Measurements from ENCODE around the gene FOXP2. TPM values are rescaled to one million over a fixed set of nuclear protein-coding genes. Genes with fewer than 3 reads are reported as not detected.

FOXP2 gene
- total and polyA plus RNA-seq, 9 of the 15 experiments (the other 6 are each of a cell fraction or from before 2014, with no cell fraction given) = not detected

- FAIRE-seq (no peak), DNase-seq (ENCODE audit: extremely low read depth in 1 of 4, low spot score in 3 of 4) (no peak), ATAC-seq (no peak)
- no peaks in the 10 kb centered on the region for H3K27me3 ChIP-seq (ENCODE audit: control insufficient read depth in 2 of 2, insufficient read depth in 2 of 2, low read length in 2 of 2)
- H3K36me3 ChIP-seq (ENCODE audit: control insufficient read depth, insufficient read depth, low read length) = no peaks in the 10 kb centered on the region
- H4K20me1 ChIP-seq (replicated peaks; ENCODE audit: control insufficient read depth, insufficient read depth, low read length) = no peaks in the 10 kb centered on the region
- no peaks in the 10 kb centered on the region; the same call in 1 of the 2 replicates for H3K9me3 ChIP-seq (replicated peaks; ENCODE audit: control insufficient read depth, insufficient read depth, low read depth, low read length)
- no peaks in the 10 kb centered on the region for H3K9me1 ChIP-seq (ENCODE audit: control insufficient read depth, insufficient read depth, low read length)
- TF ChIP-seq ILF3 (IDR thresholded peaks at IDR 0.05; ENCODE audit: borderline replicate concordance) (no peak), FOS (IDR thresholded peaks at IDR 0.05; ENCODE audit: extremely low read depth, insufficient read length) (no peak), RBM17 (IDR thresholded peaks at IDR 0.05; ENCODE audit: borderline replicate concordance, low read depth, low read length) (no peak), TBL1XR1 (IDR thresholded peaks at IDR 0.05; ENCODE audit: low read length in 2 of 2) (no peak), GABPB2 (CRISPR knock-in tag; conservative IDR thresholded peaks at IDR 0.05) (no peak), LCOR (CRISPR knock-in tag; IDR thresholded peaks at IDR 0.05) (no peak), PML (IDR thresholded peaks at IDR 0.05; ENCODE audit: low read length) (no peak), CCAR2 (IDR thresholded peaks at IDR 0.05; ENCODE audit: low read depth, low read length) (no peak), PPARD (CRISPR knock-in tag; IDR thresholded peaks at IDR 0.05) (no peak), EWSR1 (IDR thresholded peaks at IDR 0.05; ENCODE audit: borderline replicate concordance, low read depth, partially characterized antibody) (no peak), PHF8 (IDR thresholded peaks at IDR 0.05; ENCODE audit: borderline replicate concordance, low read length) (no peak), IFI16 (CRISPR knock-in tag; IDR thresholded peaks at IDR 0.05) (no peak)
- ChIA-PET POLR2A (no interaction called here), CTCF (ENCODE audit: low intra/inter-chr PET ratio) (no interaction called here)
- H2AFZ ChIP-seq (ENCODE audit: low read depth, low read length) = no peak overlapping the region
- no peak overlapping the region for H3K4me2 ChIP-seq (ENCODE audit: insufficient read depth, low read length)
- no peaks in the 10 kb centered on the region for H3K79me2 ChIP-seq (ENCODE audit: control insufficient read depth, insufficient read depth, low read length)
- BruUV-seq (replicated peaks) = no TSS peak
- intact Hi-C loops (cut with micrococcal nuclease) (no loop called here), in situ Hi-C loops (cut with MboI) (no loop called here)
- H3K4me3 ChIP-seq = no peak overlapping the region
- H3K4me1 ChIP-seq (replicated peaks in 1 of 2; ENCODE audit: control insufficient read depth in 2 of 2, insufficient read depth in 2 of 2, low read length in 2 of 2) = no peaks in the 10 kb centered on the region
- no peak overlapping the region for H3K9ac ChIP-seq (ENCODE audit: insufficient read depth in 1 of 2, low read depth in 2 of 2, low read length in 2 of 2)
- WGBS (ENCODE audit: insufficient coverage, low coverage, missing lambda C conversion rate) = 0% methylated on average over 1 of the region's 1 CpG
- H3K27ac ChIP-seq (ENCODE audit: extremely low read depth, low read depth, low read length) = no peak overlapping the region
Measured at GRCh38 chr7:114409750-114410149, 4.9 kb upstream of the FOXP2 start.
